ENCODE results near the gene DLX4. TPM values are rescaled to one million over a fixed set of nuclear protein-coding genes. Genes with fewer than 3 reads are reported as not detected.
A peak's percentile ranks its signal among the peaks of the same experiment; 100 is the strongest.

DLX4 gene
- total RNA-seq, 2 donors from 2014 or later = 0.68 TPM; not detected in 1

DNA sequence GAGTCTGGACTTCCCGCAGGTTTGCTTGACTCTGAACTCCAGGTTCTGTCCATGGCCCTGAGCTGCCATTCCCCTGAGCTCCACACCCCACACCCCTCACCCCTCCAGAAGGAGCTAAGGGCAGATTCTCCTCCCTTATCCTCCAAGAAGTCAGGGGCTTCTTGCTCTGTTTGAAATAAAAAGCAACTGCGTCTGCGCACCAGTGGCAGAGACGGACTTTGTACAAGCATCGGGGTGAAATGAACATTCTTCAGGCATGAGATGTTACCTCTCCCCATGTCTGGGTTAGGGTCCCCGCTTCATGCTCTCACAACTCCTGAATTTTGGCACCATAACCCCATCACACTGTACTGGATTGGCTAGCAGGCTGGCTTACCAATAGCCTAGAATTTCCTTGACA lies 36.1 kb upstream of the DLX4 start:
- Mint-ChIP-seq H3K4me1 (no peaks in the 10 kb centered on the region), H3K4me3 (no peak overlapping the region), H3K36me3 (ENCODE audit: low read depth) (no peaks in the 10 kb centered on the region), H3K27me3 (peaks cover 69% of the 10 kb centered on the region), H3K27ac (no peak overlapping the region)
- ATAC-seq (no peak), DNase-seq (no peak)
- no peaks in the 10 kb centered on the region for H3K9me3 ChIP-seq (ENCODE audit: control insufficient read depth, low read length, poor library complexity, severe bottlenecking)

DNA sequence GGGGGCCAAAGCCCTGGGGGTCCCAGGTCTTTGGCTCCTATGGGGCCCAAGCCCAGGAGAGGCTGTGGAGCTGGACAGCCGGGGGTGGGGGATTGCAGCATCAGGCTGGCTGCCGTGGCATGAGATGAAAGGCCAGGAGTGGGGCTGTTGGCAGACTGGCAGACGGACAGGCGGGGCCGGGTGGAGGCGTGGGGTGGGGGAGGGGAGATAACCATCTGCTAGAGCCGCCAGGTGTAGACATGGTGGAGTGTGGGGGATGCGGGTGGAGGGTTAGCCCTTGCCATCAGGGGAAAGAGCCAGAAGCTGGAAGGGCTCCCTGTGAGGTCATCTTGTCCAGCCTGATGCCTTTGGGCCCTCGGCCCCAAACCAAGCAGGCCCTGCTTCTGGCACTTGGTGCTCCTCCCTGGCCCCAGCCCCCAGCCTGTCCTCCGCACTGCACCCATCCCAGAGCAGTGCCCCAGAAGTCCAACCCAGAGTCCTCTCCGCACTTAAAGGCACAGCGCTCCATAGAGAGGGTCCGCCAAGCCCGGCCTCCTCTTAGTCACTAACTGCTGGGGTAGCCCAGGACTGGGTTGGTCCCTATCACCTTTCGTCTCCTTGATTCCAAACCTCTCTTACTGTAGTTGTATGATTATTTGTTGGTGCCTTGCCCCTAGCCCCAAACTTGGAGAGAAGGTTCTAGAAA lies 33.3 kb upstream of the DLX4 start:
- Mint-ChIP-seq H3K36me3 (ENCODE audit: low read depth) (no peaks in the 10 kb centered on the region), H3K4me3 (no peak overlapping the region), H3K27ac (no peak overlapping the region), H3K4me1 (no peaks in the 10 kb centered on the region), H3K27me3 (peaks cover 67% of the 10 kb centered on the region)
- H3K9me3 ChIP-seq (ENCODE audit: control insufficient read depth, low read length, poor library complexity, severe bottlenecking) = no peaks in the 10 kb centered on the region
- ATAC-seq (no peak), DNase-seq (no peak)

DNA sequence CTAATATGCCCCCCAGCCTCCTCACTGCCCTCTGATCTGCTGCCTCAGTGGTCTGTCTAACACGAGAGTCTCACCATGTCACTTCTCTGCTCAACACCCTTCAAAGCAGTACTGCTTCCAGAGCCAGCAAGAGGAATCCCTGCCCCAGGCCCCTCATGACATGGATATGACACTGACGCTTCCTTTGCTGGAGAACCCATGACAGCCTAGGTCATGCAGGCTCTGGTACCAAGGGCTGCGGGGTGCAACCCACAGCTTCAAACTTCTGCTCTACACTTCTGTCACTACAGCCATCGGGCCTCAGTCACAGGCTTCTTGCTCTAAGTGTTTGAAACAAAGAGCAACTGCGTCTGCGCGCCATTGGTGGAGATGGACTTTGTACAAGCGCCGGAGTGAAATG lies 32.6 kb upstream of the DLX4 start:
- no peaks in the 10 kb centered on the region for H3K4me1 Mint-ChIP-seq

DNA sequence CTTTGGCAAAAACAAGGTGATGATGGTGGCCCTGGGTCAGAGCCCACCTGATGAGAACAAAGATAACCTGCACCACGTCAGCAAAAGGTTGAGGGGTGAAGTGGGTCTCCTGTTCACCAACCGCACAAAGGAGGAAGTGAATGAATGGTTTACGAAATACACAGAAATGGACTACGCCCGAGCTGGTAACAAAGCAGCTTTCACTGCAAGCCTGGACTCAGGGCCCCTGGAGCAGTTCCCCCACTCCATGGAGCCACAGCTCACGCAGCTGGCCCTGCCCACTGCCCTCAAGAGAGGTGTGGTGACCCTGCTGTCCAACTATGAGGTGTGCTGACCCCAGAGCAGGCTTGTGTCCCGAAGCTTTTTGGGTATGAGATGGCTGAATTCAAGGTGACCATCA lies 29.7 kb upstream of the DLX4 start:
- Mint-ChIP-seq H3K36me3 (ENCODE audit: low read depth) (peaks cover 5% of the 10 kb centered on the region), H3K4me1 (peaks cover 2% of the 10 kb centered on the region), H3K27ac (no peak overlapping the region), H3K4me3 (no peak overlapping the region), H3K27me3 (peaks cover 74% of the 10 kb centered on the region)
- H3K9me3 ChIP-seq (ENCODE audit: control insufficient read depth, low read length, poor library complexity, severe bottlenecking) = no peaks in the 10 kb centered on the region
- ATAC-seq (no peak), DNase-seq (no peak)

More for the DNA sequence above, 32.6 kb upstream of the DLX4 start:
- no peaks in the 10 kb centered on the region for H3K36me3 Mint-ChIP-seq (ENCODE audit: low read depth)
- H3K27ac Mint-ChIP-seq = no peak overlapping the region
- DNase-seq (no peak), ATAC-seq (no peak)
- H3K4me3 Mint-ChIP-seq = no peak overlapping the region
- no peaks in the 10 kb centered on the region for H3K9me3 ChIP-seq (ENCODE audit: control insufficient read depth, low read length, poor library complexity, severe bottlenecking)
- H3K27me3 Mint-ChIP-seq = peaks cover 68% of the 10 kb centered on the region

DNA sequence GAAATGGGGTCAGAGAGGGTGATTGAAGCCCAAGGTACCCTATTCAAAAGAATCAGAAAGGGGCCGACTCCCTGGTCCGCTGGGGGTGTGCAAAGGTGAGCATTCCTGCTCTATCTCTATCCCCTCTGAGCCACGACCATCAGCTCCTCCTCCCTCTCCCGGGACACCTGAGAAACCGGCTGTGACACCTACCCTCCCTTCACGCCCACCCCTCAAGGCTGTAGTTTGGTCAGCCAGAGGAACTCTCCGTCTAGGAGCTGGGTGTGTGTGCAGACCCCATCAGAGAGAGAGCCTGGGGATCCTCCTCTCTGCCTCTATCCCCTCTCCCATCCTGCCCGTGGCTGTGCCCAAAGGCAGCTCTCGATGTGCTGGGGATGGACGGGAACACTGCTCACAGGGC lies 27.6 kb upstream of the DLX4 start:
- DNase-seq (no peak), ATAC-seq (no peak)
- H3K27ac Mint-ChIP-seq = no peak overlapping the region
- peaks cover 69% of the 10 kb centered on the region for H3K27me3 Mint-ChIP-seq
- no peak overlapping the region for H3K4me3 Mint-ChIP-seq
- peaks cover 2% of the 10 kb centered on the region for H3K4me1 Mint-ChIP-seq
- no peaks in the 10 kb centered on the region for H3K9me3 ChIP-seq (ENCODE audit: control insufficient read depth, low read length, poor library complexity, severe bottlenecking)
- H3K36me3 Mint-ChIP-seq (ENCODE audit: low read depth) = peaks cover 5% of the 10 kb centered on the region

DNA sequence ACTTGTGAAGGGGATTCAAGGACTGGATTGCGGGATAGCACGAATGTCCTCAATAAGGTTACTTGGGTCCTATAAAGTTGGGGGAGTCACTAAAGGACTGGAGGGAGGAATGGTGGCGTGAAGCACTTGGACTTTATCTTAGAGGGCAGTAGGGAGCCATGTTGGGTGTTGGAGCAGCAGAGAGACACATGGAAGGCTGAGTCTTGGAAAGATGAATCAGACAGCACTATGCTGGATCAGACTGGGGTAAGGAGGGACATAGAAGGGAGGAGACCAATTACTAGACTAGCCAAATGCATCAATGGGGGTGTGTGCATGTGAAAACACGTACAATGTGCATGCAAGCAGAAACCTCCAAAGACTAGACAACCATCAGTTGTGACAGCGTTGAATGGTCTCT lies 26.0 kb upstream of the DLX4 start:
- Mint-ChIP-seq H3K4me3 (no peak overlapping the region), H3K27ac (peak overlapping the region; percentile 49), H3K27me3 (peaks cover 66% of the 10 kb centered on the region), H3K4me1 (peaks cover 2% of the 10 kb centered on the region), H3K36me3 (ENCODE audit: low read depth) (peaks cover 5% of the 10 kb centered on the region)
- H3K9me3 ChIP-seq (ENCODE audit: control insufficient read depth, low read length, poor library complexity, severe bottlenecking) = no peaks in the 10 kb centered on the region
- no peak for ATAC-seq
- no peak for DNase-seq

DNA sequence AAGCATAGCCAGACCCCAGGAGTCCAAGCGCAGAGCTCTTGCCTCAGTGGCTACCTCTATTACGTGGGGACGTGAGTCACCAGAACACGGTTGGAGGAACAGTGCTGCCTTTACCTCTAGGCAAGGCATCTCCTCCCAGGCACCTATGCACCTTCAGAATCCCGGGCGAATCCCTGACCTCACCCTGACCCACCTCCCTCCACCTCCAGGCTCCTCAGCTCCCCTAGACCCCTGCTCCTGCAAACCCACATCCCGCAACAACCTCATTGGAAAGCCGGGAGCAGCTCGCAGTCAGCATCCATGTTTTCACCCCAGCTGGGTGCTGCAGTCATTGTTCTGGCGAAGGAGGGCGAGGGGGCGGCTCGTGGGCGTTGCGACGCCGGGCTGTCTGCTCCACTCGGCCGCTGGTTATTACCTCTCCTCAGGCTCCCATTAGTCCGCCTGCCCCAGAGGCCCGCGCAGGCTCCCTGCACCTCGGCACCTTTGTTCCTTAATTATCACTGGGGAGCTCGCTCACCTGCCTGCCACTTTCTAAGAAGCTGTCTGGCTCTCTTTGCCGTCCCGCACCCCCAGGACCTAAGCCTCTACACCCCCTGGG lies 24.6 kb upstream of the DLX4 start:
- DNase-seq (no peak), ATAC-seq (no peak)
- H3K27ac Mint-ChIP-seq = no peak overlapping the region
- no peak overlapping the region for H3K4me3 Mint-ChIP-seq
- H3K4me1 Mint-ChIP-seq = peaks cover 2% of the 10 kb centered on the region
- H3K36me3 Mint-ChIP-seq (ENCODE audit: low read depth) = peaks cover 5% of the 10 kb centered on the region
- peaks cover 69% of the 10 kb centered on the region for H3K27me3 Mint-ChIP-seq
- no peaks in the 10 kb centered on the region for H3K9me3 ChIP-seq (ENCODE audit: control insufficient read depth, low read length, poor library complexity, severe bottlenecking)

DNA sequence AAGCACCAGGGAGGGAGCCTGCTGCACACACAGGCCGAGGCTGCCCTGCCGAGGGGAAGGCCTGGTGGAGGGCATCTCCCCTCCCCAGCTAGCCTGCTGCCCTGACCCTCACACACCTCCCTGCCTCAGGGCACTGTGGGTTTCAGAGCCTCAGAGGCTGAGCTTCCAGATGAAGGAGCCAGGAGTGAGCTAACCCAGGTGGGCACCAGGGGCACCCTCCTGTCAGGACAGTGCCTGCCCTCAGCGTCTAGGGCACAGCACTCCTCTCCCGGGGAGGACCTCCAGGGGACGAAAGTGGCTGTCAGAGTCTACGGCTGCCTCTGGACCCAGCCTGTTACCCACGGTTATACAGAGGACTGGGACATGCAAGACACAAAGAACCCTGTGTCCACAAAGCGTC lies 22.8 kb upstream of the DLX4 start:
- no peak overlapping the region for H3K4me3 Mint-ChIP-seq
- H3K9me3 ChIP-seq (ENCODE audit: control insufficient read depth, low read length, poor library complexity, severe bottlenecking) = no peaks in the 10 kb centered on the region
- H3K4me1 Mint-ChIP-seq = peaks cover 2% of the 10 kb centered on the region
- no peak for ATAC-seq
- no peak for DNase-seq
- no peak overlapping the region for H3K27ac Mint-ChIP-seq
- peaks cover 68% of the 10 kb centered on the region for H3K27me3 Mint-ChIP-seq
- H3K36me3 Mint-ChIP-seq (ENCODE audit: low read depth) = peaks cover 5% of the 10 kb centered on the region

DNA sequence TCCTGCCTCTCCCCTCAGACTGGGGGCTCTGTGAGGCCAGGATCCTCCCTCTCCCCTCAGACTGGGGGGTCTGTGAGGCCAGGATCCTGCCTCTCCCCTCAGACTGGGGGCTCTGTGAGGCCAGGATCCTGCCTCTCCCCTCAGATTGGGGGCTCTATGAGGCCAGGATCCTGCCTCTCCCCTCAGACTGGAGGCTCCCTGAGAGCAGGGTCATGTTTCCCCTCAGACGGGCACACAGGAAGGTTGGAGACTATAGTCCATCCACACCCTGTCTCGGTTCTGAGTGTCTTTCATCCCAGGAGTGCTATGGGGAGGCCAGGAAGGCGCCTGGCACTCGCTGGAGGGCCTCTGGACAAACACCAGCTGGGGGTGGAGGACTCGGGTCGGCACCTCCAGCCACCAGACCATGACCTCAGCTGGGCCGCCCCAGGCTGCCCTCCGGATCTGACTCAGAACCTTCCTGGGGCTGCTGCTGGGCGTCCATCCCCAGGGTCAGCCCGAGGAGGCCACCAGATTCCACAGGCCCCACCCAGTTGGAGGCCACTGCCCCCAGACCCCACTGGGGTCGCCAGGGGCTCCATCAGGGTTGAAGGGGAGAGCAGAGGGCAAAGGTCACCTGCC lies 21.9 kb upstream of the DLX4 start:
- H3K4me1 Mint-ChIP-seq = peaks cover 2% of the 10 kb centered on the region
- ATAC-seq (no peak), DNase-seq (no peak)
- H3K27me3 Mint-ChIP-seq = peaks cover 69% of the 10 kb centered on the region
- H3K36me3 Mint-ChIP-seq (ENCODE audit: low read depth) = peaks cover 5% of the 10 kb centered on the region
- H3K4me3 Mint-ChIP-seq = no peak overlapping the region
- H3K27ac Mint-ChIP-seq = no peak overlapping the region
- no peaks in the 10 kb centered on the region for H3K9me3 ChIP-seq (ENCODE audit: control insufficient read depth, low read length, poor library complexity, severe bottlenecking)

DNA sequence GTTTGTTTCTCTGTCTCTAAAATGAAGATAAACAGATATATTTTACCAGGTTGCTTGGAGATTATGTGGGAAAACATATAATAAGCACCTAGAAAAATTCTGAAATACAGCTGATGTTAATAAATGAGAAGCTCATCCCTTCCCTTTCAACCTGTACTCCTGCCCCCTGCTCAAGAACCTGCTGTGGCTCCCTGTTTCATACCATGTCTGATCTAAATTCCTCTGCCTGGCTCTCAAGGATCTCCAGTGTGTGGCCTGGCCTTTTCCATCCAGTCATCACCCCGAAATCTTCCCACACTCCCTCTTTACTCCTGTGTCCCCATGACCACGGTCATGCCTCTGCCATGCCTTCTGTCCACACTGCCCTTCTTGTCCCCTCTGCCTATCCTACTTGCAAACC lies 19.4 kb upstream of the DLX4 start:
- DNase-seq = no peak
- Mint-ChIP-seq H3K4me1 (peaks cover 6% of the 10 kb centered on the region), H3K36me3 (ENCODE audit: low read depth) (no peaks in the 10 kb centered on the region), H3K4me3 (no peak overlapping the region), H3K27ac (no peak overlapping the region), H3K27me3 (peaks cover 67% of the 10 kb centered on the region)
- no peaks in the 10 kb centered on the region for H3K9me3 ChIP-seq (ENCODE audit: control insufficient read depth, low read length, poor library complexity, severe bottlenecking)
- no peak for ATAC-seq

DNA sequence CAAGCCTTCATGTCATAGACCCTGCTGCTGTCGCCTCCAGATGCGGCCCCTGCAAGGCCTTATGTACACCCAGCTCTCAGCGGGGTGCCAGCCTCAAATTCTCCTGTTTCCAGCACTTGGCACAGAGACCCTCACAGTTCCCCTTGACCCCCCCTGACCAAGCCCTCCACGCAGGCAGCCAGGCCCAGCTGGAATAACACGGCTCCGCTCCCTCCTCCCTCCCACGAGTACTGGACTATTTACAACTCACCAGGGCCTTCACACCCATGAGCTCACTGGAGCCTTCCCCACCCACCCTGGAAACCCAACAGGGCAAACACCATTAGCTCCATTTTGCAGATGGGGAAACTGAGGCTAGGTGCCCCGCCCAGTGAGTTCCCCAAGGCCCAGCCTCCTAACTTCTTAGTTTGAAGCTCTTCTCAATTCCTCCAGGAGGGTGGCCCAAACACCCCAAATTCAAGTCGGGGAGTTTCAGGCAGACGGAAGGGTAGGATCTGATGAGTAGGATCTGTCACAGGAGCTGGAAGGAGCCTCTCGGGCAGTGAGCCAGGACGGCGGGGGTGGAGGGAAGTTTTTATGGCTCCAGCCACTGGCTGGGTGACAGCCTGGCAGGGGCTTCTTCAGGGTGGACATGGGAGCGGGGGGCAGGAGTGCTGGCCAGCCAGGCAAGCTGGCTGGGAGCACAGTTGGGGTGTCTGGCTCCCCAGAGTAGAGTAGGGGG lies 17.5 kb upstream of the DLX4 start:
- no peak overlapping the region for H3K27ac Mint-ChIP-seq
- H3K4me1 Mint-ChIP-seq = peaks cover 6% of the 10 kb centered on the region
- no peaks in the 10 kb centered on the region for H3K36me3 Mint-ChIP-seq (ENCODE audit: low read depth)
- ATAC-seq (no peak), DNase-seq (no peak)
- H3K27me3 Mint-ChIP-seq = peaks cover 61% of the 10 kb centered on the region
- H3K9me3 ChIP-seq (ENCODE audit: control insufficient read depth, low read length, poor library complexity, severe bottlenecking) = no peaks in the 10 kb centered on the region
- no peak overlapping the region for H3K4me3 Mint-ChIP-seq

DNA sequence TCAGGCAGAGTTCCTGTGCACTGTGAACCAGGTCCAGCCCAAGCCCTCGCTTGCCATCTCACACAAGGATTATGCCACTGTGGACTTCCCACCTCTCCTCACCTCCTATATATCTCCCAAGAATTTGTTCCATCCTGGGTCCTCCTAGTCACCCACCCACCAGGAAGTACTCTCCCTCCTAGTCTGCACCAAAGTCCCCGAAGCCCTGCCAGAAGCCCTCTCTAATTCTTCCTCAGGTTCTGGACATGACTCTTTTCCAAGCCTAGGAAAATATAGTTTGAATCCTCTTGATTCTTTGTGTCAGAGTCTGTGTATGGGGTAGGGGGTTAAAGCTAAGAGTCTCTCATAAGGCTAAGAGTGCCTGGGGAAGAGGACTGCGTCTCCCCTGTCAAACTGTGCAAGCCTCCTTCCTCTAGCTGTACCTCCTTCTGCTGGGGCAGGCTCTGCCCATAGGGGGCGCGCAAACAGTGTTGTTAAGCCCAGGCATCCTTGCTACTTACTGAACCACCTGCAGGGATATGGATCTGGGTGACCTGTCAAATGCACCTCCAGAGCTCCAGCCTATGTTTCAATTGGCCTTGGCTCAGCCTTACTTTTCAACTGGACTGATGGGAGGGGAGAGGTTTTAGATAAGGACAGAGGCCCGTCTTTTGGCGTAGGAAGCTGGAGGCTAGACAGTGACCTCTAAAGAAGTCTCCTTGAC lies 16.6 kb upstream of the DLX4 start:
- Mint-ChIP-seq H3K27me3 (peaks cover 69% of the 10 kb centered on the region), H3K4me3 (no peak overlapping the region), H3K36me3 (ENCODE audit: low read depth) (no peaks in the 10 kb centered on the region), H3K4me1 (peaks cover 7% of the 10 kb centered on the region), H3K27ac (no peak overlapping the region)
- peak; percentile 97 for ATAC-seq
- DNase-seq = peak; percentile 55 to 80 (median 61)
- H3K9me3 ChIP-seq (ENCODE audit: control insufficient read depth, low read length, poor library complexity, severe bottlenecking) = no peaks in the 10 kb centered on the region

DNA sequence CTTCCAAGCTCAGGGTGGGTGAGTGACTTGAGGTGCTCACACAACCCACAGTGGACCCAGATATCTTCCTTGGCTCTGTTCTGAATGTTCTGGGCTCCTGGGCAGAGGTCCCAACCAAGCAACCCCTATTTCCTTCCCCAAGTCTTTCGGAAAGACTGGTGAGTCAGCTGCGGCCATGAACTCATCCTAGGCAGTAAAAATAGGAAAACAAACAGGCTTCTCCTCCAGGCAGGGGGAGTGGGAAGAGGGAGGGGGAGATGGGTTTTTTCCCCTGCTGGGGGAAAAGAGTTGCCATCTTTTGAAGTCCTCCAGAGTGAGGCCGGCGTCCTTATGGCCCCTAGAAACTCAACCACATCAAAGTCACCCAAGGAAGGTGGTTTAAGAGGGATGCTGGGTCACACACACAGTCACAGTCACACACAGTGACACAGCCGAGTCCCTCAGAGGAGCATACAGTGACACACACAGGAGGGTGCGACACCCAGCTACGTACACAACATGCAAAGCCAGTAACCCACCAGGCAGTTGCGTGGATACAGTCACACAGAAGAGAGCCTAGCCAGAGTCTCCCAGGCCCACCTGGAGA lies 16.0 kb upstream of the DLX4 start:
- H3K27ac Mint-ChIP-seq = no peak overlapping the region
- DNase-seq (no peak), ATAC-seq (no peak)
- H3K4me1 Mint-ChIP-seq = peaks cover 7% of the 10 kb centered on the region
- peak overlapping the region; percentile 69 for H3K4me3 Mint-ChIP-seq
- H3K27me3 Mint-ChIP-seq = peaks cover 72% of the 10 kb centered on the region
- no peaks in the 10 kb centered on the region for H3K36me3 Mint-ChIP-seq (ENCODE audit: low read depth)
- H3K9me3 ChIP-seq (ENCODE audit: control insufficient read depth, low read length, poor library complexity, severe bottlenecking) = no peaks in the 10 kb centered on the region

Measured in T-helper 17 cell (primary cell).